Activated naive CD4-positive, alpha-beta T cell treated with anti-CD3 and anti-CD28 coated beads, Interleukin-2, amount 10 ng/mL, durations not matched to agents 7 days and 5 days (primary cell): Measurements from ENCODE around the gene TSHZ2.

Experiments
- CTCF ChIA-PET: fragments of 350-600 bp; sonication (Branson Sonifier 250); formaldehyde crosslinking; loops from one replicate; lab custom pipeline; 2021; ENCODE audit warnings: antibody characterized with exemption; lab: Charles Lee
- DNase-seq: peaks from one replicate; pipeline ENCODE4 v3.0.0-alpha.2; 2020
- H3K27ac Mint-ChIP-seq: one replicate; pipeline ENCODE4 v1.8.0; 2021; ENCODE audit warnings: mild to moderate bottlenecking, moderate library complexity, mixed read lengths
- H3K27me3 Mint-ChIP-seq: one replicate; pipeline ENCODE4 v1.8.0; 2021; ENCODE audit warnings: mild to moderate bottlenecking, mixed read lengths
- H3K36me3 Mint-ChIP-seq: one replicate; pipeline ENCODE4 v1.8.0; 2021; ENCODE audit warnings: mixed read lengths
- H3K4me1 Mint-ChIP-seq: one replicate; pipeline ENCODE4 v1.8.0; 2021; ENCODE audit warnings: mixed read lengths
- H3K4me3 Mint-ChIP-seq: one replicate; pipeline ENCODE4 v1.8.0; 2021; ENCODE audit warnings: mild to moderate bottlenecking, moderate library complexity, mixed read lengths
- H3K9me3 Mint-ChIP-seq: one replicate; pipeline ENCODE4 v1.8.0; 2021; ENCODE audit warnings: mixed read lengths

TSHZ2 gene

DNA sequence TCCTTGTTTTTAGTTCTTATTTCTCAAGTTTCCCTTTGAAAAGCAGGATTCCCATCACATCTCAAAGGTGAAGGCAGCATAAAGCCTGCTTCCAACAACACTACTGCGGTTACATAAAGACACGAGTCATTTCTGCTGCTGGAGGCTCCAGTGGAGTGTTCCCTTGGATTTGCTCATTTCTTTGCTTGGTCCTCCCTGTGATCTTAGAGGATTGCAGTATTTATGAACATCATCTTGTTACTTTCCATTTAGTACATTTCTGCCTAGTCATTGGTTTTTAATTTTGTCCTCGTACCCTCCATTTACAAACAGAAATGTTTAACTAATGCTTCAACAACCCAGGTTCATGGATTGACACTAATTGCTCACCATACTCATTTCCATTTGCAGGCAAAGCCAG, 322.6 kb downstream of the TSHZ2 start:
- H3K27ac Mint-ChIP-seq, result no peak overlapping the region
- H3K4me3 Mint-ChIP-seq, result no peak overlapping the region
- H3K4me1 Mint-ChIP-seq, result no peaks in the 10 kb centered on the region
- H3K27me3 Mint-ChIP-seq, result no peaks in the 10 kb centered on the region
- CTCF ChIA-PET, result interaction anchor here (1.1 kb wide), 1 partner anchor 11 kb away, joined by 3 read pairs; no protein-coding TSS in a partner anchor
- H3K36me3 Mint-ChIP-seq, result no peaks in the 10 kb centered on the region
- H3K9me3 Mint-ChIP-seq, result no peaks in the 10 kb centered on the region
- no peak for DNase-seq

DNA sequence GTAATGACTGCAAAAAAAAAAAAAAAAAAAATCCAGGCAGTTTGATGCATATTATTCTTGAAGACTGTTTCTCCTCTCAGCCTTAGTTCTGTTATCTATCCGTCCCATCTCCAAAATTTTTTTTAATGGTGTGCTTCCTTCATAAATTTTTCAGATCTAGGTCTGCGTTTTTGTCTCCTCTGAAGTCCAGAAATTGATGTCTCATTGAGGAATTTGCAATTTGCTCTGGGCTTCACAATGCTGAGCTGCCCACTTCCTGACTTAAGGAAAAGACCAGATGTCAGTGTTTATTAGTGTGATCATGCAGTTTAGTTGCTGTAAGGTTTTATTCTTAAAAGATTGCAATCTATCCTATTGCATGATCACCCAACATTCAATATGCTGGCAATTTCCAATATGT, 323.9 kb downstream of the TSHZ2 start:
- Mint-ChIP-seq H3K27ac (no peak overlapping the region), H3K27me3 (no peaks in the 10 kb centered on the region), H3K4me3 (no peak overlapping the region), H3K36me3 (no peaks in the 10 kb centered on the region), H3K9me3 (no peaks in the 10 kb centered on the region), H3K4me1 (no peaks in the 10 kb centered on the region)
- CTCF ChIA-PET, result no interaction called here
- DNase-seq, result no peak

DNA sequence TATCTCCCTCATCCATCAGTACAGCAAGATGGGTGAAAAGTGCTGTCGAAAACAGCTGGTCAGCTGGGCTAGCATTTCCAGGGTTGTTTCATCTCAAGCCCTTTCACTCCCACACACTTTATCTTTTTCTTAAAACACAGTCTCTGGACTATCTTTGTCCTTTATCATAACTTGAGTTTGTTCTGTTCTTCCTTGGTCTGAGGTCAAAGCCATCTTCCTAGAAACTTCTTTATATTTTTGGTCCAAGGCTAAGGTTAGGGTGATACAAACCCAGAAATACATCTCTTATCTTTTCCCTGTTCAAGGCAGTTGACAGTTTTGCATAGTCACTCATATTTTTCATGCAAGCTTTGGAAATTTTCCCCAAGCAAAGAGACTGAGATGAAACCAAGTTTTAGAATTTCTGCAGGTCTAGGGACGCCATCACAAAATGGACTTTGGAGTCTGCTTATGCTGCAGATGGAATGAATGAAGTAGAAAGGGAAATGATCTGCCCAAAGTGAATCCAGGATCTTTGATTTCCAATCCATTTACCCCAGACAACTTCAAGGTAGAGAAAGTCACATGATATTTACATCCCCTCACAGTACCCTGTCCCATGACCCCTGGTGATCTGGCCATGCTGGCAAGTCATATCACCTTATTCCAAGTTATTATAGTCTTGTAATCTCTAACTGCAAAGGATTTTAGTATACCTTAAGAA, 324.4 kb downstream of the TSHZ2 start:
- Mint-ChIP-seq H3K27ac (no peak overlapping the region), H3K4me1 (no peaks in the 10 kb centered on the region), H3K9me3 (no peaks in the 10 kb centered on the region), H3K27me3 (no peaks in the 10 kb centered on the region), H3K4me3 (no peak overlapping the region), H3K36me3 (no peaks in the 10 kb centered on the region)
- DNase-seq, result no peak
- CTCF ChIA-PET, result no interaction called here

DNA sequence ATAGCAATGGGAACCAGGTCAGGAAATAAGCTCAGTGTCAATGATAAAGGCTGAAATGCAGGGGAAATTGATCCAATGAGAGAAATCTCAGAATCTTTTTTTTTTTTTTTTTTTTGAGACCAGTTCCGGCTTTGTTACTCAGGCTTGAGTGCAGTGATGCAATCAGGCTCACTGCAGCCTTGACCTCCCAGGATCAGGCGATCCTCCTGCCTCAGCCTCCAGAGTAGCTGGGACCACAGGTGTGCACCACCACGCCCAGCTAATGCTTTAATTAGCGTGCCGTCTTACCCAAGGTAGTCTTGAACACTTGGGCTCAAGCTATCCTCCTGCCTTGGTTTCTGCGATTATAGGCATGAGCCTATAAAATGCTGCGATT, 325.0 kb downstream of the TSHZ2 start:
- Mint-ChIP-seq H3K36me3 (no peaks in the 10 kb centered on the region), H3K4me3 (no peak overlapping the region), H3K4me1 (no peaks in the 10 kb centered on the region), H3K27ac (no peak overlapping the region), H3K27me3 (no peaks in the 10 kb centered on the region), H3K9me3 (no peaks in the 10 kb centered on the region)
- CTCF ChIA-PET, result no interaction called here
- no peak for DNase-seq

DNA sequence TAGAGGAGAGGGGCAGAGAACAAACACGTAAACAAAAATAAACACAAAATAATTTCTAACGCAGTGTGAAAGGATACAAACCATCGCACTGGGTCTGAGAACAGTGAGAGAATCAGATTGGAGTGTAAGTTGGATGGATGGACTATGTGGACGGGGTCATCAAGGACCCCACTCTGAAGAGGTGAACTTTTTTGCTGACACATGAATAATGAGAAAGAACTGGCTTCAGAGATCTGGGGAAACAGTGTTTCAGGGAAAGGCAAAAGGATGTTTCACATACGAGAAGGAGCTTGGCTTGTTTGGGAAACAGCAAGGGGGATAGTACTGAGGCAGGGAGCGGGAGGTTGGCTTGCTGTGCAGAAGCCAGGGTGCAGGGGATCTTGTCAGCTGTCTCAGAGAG, 326.1 kb downstream of the TSHZ2 start:
- Mint-ChIP-seq H3K4me1 (no peaks in the 10 kb centered on the region), H3K36me3 (no peaks in the 10 kb centered on the region), H3K4me3 (no peak overlapping the region), H3K27ac (no peak overlapping the region), H3K27me3 (no peaks in the 10 kb centered on the region), H3K9me3 (no peaks in the 10 kb centered on the region)
- CTCF ChIA-PET, result no interaction called here
- no peak for DNase-seq

DNA sequence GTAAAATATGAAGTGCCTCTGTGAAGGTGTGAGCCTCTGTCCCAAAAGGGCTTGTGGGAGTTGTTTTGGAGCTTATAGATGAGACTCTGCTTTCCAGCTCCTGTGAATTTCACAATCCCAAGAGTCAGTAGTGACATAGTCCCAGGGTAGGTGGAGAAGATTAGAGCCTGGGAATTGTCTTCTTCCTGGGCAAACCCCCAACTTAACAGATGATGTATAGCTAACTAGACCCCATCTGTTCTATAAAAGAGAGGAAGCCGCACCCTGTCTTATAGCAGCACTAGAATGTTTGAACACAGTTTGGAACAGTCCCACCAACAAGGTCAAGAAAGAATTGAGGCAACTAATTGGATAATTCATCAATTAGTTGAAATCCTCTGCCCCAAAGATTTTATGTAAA, 326.8 kb downstream of the TSHZ2 start:
- no peaks in the 10 kb centered on the region for H3K36me3 Mint-ChIP-seq
- H3K27me3 Mint-ChIP-seq, result no peaks in the 10 kb centered on the region
- no peak overlapping the region for H3K27ac Mint-ChIP-seq
- no peak overlapping the region for H3K4me3 Mint-ChIP-seq
- no peaks in the 10 kb centered on the region for H3K9me3 Mint-ChIP-seq
- CTCF ChIA-PET, result interaction anchor here (1.0 kb wide), 1 partner anchor 24 kb away, joined by 3 read pairs; no protein-coding TSS in a partner anchor
- no peaks in the 10 kb centered on the region for H3K4me1 Mint-ChIP-seq
- DNase-seq, result no peak

DNA sequence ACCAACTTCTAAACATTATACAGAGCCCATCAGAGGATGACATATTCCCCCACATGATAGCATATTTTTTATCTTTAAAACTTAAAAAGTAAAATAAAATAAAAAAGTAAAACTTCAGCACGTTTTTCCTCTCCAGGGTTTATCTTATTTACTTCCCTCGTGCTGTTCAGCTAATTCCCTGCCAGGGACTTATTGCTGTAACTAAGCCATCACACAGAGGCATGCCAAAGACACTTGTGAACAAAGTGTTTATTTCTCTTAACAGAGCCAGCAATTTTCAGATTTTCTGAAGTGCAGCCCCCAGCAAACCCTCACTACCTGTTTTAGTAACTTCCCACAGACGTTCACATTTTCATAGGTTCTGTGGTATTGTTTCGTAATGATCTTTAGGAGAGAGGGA, 327.7 kb downstream of the TSHZ2 start:
- no peaks in the 10 kb centered on the region for H3K4me1 Mint-ChIP-seq
- no peak overlapping the region for H3K4me3 Mint-ChIP-seq
- CTCF ChIA-PET, result interaction anchor here (1.0 kb wide), 1 partner anchor 23 kb away, joined by 3 read pairs; no protein-coding TSS in a partner anchor
- no peaks in the 10 kb centered on the region for H3K36me3 Mint-ChIP-seq
- no peak for DNase-seq
- H3K9me3 Mint-ChIP-seq, result no peaks in the 10 kb centered on the region
- no peak overlapping the region for H3K27ac Mint-ChIP-seq
- H3K27me3 Mint-ChIP-seq, result no peaks in the 10 kb centered on the region

DNA sequence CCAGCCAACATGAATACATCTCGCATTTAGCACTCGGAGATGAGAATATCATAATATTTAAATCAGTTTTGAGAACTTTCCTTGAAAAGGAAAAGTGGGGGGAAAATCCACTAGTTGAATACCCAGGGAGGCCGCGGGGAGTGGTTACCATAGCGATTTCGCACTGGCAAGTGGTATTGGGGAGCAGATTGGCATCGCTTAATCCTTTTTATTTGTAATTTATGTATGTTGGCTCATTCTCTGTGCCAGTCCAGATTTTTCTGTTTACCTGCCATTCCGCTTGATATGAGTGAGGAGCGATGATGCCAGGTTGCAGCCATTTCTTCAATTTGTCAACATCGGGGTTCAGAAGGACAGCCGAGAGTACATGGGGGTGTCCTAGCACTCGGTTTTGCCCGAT, 329.7 kb downstream of the TSHZ2 start:
- no peaks in the 10 kb centered on the region for H3K9me3 Mint-ChIP-seq
- H3K27ac Mint-ChIP-seq, result no peak overlapping the region
- no peak overlapping the region for H3K4me3 Mint-ChIP-seq
- CTCF ChIA-PET, result no interaction called here
- H3K4me1 Mint-ChIP-seq, result no peaks in the 10 kb centered on the region
- no peaks in the 10 kb centered on the region for H3K27me3 Mint-ChIP-seq
- no peaks in the 10 kb centered on the region for H3K36me3 Mint-ChIP-seq
- DNase-seq, result no peak

DNA sequence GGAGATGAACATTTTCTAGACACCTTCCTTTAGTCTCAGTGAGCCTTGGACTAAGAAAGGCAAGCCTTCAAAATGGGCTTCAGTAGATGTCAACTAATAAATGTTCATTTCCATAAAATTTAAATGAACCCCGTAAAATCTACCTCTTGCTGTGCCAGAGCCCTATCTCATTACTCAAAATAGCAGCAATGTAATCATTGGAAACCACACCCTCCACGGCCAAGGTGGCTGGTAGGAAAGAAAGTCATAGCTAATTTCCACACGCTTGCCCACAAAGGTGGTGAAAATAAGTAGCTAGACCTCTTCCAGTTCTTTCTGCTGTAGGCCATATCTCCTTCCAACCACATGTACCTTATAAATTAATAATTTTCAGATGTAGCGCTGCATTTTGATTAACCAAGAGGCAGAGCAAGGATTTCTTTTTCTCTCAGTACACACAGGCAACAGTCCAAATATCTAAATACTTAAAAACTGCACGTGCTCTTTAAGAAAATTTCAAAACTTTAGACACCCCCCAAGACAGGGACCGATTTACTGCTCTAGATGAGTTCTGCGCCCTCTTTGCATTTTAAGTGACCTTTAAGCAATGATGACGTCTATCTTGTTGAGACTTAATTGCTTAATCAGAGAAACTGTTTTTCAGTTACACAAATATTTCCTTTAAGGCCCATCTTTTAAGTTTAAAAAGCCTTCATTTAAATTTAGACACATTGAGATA, 330.7 kb downstream of the TSHZ2 start:
- DNase-seq, result no peak
- CTCF ChIA-PET, result no interaction called here

DNA sequence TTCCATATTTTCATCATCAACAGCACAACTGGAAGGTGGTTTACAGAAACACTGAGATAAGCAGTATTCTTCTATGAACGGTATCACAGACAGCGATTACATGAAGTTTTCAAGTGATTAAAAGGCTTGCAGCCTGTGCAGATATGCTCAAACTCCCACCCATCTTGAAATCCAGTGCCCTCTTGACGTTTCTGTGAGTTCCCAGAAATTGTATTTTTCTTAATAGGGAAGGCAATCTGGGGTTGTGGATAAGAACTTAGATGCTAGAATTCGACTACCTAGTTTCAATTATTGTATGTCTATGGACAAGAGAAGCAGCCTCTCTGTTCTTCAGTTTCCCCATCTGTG, 331.2 kb downstream of the TSHZ2 start:
- H3K9me3 Mint-ChIP-seq, result no peaks in the 10 kb centered on the region
- no peaks in the 10 kb centered on the region for H3K36me3 Mint-ChIP-seq
- no peaks in the 10 kb centered on the region for H3K27me3 Mint-ChIP-seq
- no peak for DNase-seq
- CTCF ChIA-PET, result no interaction called here
- H3K27ac Mint-ChIP-seq, result no peak overlapping the region
- no peaks in the 10 kb centered on the region for H3K4me1 Mint-ChIP-seq
- H3K4me3 Mint-ChIP-seq, result no peak overlapping the region

More for the DNA sequence above, 330.7 kb downstream of the TSHZ2 start:
- Mint-ChIP-seq H3K4me3 (no peak overlapping the region), H3K9me3 (no peaks in the 10 kb centered on the region), H3K4me1 (no peaks in the 10 kb centered on the region), H3K27me3 (no peaks in the 10 kb centered on the region), H3K36me3 (no peaks in the 10 kb centered on the region), H3K27ac (no peak overlapping the region)

DNA sequence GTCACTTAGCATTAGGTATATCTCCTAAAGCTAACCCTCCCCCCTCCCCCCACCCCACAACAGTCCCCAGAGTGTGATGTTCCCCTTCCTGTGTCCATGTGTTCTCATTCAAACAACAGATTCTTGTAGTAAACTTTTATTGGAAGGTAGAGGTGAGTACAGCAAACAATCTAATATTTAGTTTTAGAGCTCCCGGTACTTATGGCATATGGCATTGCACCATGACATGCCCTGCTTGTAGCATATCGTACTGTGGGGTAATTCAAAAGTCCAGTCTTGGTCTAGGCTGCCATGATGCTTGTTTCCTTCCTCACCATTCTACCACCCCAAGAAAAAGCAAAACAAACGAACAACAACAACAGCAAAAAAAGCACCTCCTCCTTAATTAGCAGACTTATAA, 332.0 kb downstream of the TSHZ2 start:
- CTCF ChIA-PET, result interaction anchor here (1.5 kb wide), 1 partner anchor 13 kb away, joined by 3 read pairs; no protein-coding TSS in a partner anchor
- no peaks in the 10 kb centered on the region for H3K9me3 Mint-ChIP-seq
- no peaks in the 10 kb centered on the region for H3K36me3 Mint-ChIP-seq
- no peak for DNase-seq
- no peaks in the 10 kb centered on the region for H3K27me3 Mint-ChIP-seq
- no peaks in the 10 kb centered on the region for H3K4me1 Mint-ChIP-seq
- no peak overlapping the region for H3K4me3 Mint-ChIP-seq
- H3K27ac Mint-ChIP-seq, result no peak overlapping the region

DNA sequence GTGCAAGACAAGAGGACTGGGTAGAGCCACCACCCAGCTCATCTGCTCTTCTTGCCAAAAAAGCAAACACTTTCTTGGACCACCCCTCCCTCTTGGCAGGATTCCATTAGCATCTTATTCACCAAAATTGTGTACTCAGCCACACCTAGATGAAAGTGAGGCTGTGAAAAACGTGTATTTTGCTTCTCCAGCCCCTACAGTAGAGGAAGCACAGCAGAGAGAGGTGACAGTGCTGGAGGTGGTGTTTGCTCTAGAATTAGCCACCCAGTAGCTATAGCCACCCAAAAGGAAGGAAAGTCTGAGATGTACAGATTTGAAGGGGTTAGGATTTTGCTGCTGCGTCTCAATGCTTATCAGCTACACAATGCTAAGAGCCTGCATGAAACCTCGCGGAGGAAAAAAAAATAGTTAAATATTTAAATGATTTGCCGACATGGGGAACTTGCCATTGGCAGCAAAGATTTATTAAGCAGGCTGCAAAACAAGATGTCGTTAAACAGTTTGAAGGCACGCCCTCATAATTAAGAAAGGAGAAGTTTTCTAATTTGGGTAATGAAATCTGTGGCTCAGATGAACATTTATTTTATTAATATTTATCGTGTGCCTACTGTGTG, 334.1 kb downstream of the TSHZ2 start:
- H3K27me3 Mint-ChIP-seq, result no peaks in the 10 kb centered on the region
- H3K9me3 Mint-ChIP-seq, result peaks cover 4% of the 10 kb centered on the region
- H3K4me1 Mint-ChIP-seq, result no peaks in the 10 kb centered on the region
- H3K4me3 Mint-ChIP-seq, result no peak overlapping the region
- no peaks in the 10 kb centered on the region for H3K36me3 Mint-ChIP-seq
- CTCF ChIA-PET, result no interaction called here
- H3K27ac Mint-ChIP-seq, result no peak overlapping the region
- DNase-seq, result no peak

DNA sequence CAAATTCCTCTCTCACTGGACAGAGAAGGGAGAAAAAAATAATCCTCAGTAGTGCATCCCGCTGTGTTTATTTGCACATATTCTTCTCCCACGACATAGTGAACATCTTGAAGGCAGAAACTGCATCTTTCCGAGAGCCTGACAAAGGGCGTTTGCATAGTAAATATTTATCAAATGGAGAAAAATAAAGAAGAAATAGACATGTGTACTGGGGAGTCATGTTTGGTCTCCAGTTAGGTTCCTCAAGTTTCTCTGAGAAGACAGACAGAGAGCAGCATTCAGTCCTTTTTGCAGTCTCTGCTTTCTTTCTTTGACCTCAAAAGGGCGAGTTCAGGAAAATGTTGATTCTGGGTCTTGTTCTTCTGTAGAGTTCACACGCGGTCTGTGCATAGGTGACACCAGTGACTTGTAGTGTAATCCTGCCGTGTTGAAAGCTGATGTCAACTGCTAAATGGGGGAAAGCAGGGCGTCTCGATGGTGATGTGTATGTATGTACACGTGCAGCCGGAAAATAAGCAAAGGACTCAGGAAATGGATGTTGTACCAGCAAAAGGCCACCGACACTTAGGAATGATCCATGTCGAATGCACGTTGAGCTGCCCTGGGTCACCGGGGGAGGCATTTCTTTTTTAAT, 335.9 kb downstream of the TSHZ2 start:
- Mint-ChIP-seq H3K27ac (no peak overlapping the region), H3K36me3 (no peaks in the 10 kb centered on the region), H3K4me3 (no peak overlapping the region), H3K9me3 (peaks cover 4% of the 10 kb centered on the region), H3K27me3 (no peaks in the 10 kb centered on the region), H3K4me1 (no peaks in the 10 kb centered on the region)
- DNase-seq, result no peak
- CTCF ChIA-PET, result no interaction called here

DNA sequence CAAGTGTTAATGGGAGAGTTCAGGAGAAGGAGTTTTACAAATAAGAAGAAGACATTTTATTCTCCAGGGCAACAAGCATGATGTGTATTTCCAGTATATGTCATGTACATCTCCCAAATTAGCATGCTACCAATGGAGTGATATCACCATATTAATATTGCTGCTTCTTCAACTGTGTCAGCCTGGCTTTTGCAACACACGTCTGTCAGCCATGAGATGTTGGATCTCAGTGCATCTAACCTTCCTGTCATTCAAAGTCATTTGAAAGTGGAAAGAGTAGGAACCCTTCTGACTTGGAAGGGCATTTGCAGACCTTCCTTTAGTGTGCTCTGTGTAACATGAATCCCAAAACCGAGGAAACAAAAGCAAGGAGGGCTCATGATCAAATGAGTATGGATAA, 337.4 kb downstream of the TSHZ2 start:
- Mint-ChIP-seq H3K4me1 (no peaks in the 10 kb centered on the region), H3K36me3 (no peaks in the 10 kb centered on the region), H3K4me3 (no peak overlapping the region), H3K27ac (no peak overlapping the region), H3K9me3 (peaks cover 4% of the 10 kb centered on the region), H3K27me3 (peaks cover 4% of the 10 kb centered on the region)
- no peak for DNase-seq
- CTCF ChIA-PET, result no interaction called here
